ENCODE results near the gene GLB1L2.

DNA sequence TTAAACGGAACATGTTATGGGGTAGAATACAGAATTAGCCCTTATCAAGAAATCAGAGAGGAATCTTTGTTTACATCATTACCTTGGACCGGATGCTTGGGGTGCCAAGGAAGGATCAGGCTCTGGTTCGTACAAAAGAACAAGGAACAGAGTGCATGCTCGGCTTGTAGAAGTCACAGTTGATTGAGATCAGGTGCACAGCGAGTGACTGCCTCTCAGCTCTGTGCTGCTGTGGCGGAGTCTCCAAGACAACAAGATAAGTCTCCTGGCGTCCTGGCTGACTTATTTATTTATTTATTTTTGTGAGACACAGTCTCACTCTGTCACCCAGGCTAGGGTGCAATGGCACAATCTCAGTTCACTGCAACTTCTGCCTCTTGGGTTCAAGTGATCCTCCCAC, 31.8 kb downstream of the GLB1L2 start:
- TF ChIP-seq CTCF (IDR thresholded peaks at IDR 0.05; ENCODE audit: insufficient read depth, low read length) (no peak), POLR2AphosphoS5 (IDR thresholded peaks at IDR 0.05; ENCODE audit: low read depth) (no peak), GABPA (IDR thresholded peaks at IDR 0.05; ENCODE audit: low read depth) (no peak)
- TF ChIP-seq, protein P1, sequence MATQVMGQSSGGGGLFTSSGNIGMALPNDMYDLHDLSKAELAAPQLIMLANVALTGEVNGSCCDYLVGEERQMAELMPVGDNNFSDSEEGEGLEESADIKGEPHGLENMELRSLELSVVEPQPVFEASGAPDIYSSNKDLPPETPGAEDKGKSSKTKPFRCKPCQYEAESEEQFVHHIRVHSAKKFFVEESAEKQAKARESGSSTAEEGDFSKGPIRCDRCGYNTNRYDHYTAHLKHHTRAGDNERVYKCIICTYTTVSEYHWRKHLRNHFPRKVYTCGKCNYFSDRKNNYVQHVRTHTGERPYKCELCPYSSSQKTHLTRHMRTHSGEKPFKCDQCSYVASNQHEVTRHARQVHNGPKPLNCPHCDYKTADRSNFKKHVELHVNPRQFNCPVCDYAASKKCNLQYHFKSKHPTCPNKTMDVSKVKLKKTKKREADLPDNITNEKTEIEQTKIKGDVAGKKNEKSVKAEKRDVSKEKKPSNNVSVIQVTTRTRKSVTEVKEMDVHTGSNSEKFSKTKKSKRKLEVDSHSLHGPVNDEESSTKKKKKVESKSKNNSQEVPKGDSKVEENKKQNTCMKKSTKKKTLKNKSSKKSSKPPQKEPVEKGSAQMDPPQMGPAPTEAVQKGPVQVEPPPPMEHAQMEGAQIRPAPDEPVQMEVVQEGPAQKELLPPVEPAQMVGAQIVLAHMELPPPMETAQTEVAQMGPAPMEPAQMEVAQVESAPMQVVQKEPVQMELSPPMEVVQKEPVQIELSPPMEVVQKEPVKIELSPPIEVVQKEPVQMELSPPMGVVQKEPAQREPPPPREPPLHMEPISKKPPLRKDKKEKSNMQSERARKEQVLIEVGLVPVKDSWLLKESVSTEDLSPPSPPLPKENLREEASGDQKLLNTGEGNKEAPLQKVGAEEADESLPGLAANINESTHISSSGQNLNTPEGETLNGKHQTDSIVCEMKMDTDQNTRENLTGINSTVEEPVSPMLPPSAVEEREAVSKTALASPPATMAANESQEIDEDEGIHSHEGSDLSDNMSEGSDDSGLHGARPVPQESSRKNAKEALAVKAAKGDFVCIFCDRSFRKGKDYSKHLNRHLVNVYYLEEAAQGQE (IDR thresholded peaks at IDR 0.05; ENCODE audit: insufficient replicate concordance, low read depth) = no peak
